GM18508 (cell line): ENCODE measurements around the gene TRPM3.

Experiments
- ATAC-seq: cut with Tn5 transposase; IDR thresholded peaks from one replicate; pipeline ENCODE4 v1.9.1; 2021; ENCODE audit warnings: moderate number of reproducible peaks; ENCODE audit not compliant: insufficient read depth, unreplicated experiment

Gene TRPM3

DNA sequence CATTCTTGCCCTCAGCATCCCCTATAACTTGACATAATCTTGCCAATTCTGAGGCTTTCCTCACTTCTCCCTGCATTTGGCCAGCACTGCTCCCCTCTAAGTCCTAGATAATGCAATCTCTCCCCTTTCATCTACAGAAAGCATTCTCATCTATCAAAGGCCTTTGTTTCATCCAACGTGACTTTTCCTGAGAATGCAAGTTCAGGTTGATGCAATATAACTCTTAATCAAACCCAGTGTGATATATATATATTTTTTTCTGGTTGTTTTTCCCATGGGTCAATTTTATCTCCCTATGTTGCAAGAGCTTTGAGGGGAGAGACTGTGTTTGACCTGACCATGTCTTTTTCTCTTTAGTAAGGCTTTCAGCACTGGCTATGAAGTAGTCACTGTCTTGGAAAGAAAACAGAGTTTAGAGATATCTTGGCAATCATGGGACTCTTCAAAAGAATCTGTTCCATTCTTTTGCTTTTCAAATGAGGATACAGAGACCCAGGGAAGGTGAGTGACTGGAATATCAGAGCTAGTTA, 268.6 kb downstream of the TRPM3 start:
- no peak for ATAC-seq

DNA sequence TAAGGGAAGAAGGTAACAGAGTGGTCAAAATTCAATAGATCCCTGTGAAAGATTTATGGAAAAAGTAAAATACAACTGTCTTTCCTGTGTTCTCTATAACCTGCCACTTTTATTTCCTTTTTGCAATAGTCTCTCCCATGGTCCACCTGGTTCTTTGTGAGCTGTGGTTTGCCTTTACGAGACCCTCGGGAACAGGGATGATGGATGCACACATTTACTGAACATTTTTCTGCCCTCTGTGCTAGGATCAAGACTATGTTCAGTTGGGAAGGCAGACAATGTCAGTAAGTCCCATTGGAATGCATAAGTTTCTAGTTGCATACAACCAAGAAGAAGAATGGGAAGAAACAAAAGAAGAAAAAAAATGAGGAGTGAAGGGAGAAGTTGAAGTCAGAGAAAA, 281.2 kb downstream of the TRPM3 start:
- no peak for ATAC-seq

DNA sequence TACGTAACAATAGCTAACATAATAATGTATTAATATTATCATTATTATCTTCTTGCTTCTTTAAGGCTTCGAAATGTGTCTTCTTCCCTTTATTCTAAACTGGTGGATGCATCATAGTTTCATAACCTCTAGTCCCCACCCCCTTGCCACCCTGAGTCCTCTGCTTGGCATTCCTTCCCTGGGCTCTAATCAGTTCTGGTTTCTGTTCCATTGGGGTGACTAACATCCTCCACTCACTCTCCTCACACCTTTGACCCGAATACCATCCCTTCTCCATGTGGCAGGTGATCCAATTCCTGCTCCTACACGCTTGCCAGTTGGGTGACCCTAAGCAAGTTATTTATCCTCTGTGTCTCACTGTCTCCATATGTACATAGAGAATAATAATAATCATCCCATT, 286.1 kb downstream of the TRPM3 start:
- ATAC-seq, result no peak

DNA sequence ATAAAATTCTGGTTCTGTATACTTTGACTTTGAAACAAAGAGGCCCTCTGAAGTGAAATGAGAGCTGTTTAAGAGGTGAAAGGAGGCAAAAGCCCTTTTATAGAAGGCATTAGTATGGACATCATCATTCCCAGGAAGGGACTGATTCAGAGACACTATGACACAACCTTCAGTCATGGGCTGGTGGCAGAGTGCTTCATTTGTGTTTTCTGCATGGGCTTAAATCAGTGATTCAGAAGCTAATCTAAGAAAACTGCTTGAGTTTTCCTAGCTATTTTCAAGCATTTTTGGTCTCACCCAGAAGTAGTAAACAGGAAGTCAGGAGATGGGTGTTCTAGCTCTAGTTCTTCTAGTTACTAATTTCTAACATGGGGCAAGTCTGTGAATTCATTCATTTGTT, 288.9 kb downstream of the TRPM3 start:
- no peak for ATAC-seq

DNA sequence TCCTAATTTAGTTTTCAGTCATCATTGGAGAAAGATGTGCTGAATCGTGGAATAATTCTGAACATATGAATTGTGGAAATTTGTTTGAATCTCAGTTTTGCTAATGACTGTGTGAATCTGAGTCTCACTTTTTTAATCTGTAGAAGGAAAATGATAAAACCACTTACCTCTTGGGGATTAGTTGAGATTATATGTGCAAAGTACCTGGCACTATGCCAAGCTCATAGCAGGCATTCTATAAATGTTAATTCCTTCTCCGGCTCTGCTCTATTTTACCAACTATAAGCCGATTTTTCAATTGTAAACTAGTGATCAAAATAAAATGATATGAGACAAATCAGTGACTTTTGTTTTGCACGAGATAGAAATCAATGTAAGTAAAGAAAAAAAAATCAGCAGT, 290.8 kb downstream of the TRPM3 start:
- no peak for ATAC-seq

DNA sequence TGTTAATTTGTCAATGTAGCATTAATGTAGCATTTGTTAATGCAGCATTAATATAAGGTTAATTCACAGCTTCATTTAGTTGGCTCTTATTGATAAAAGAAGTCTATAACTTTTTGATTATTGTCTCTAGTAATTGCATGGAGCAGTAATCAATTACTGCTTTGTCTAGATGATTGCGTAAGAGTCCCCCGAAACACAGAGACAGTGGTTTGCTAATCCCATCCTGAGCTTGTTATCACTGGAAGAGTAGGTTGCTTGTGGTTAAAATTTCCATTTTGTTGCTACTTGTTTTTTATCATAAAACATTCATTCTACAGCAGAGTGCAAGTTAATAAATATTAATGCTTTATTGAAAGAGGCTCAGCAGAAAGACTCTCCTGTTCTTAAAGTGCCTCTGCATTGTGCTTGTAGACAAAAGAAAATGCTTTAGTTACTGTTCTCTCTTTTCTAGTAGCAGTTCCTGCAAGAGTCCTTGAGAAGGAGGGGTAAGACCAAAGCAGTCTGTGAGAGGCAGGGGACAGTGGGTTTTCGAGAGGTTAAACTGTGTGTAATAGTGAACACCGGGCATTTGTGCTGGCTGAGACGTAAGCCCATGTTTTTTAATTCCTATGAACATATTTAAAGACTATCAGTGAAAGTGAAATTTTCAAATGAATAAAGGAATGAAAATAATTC, 291.7 kb downstream of the TRPM3 start:
- no peak for ATAC-seq

DNA sequence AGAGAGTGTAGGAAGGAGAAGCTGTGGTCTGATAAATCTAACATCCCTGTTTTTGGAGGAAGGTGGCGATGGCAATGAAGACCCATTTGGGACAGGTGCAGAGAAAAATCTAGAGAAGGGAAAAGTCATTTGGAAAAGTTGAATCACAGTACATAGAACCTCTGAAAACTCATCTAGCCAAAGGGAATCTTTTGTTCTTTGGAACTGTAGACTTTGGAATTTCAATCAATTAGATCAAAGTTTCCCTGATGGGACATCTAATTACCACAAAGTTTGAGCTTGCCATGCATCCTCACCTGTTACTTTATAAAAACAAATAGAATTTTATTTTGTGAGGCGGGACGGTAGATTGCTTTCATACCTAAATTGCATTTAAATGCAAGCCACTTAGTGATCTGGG, 294.9 kb downstream of the TRPM3 start:
- ATAC-seq, result no peak

DNA sequence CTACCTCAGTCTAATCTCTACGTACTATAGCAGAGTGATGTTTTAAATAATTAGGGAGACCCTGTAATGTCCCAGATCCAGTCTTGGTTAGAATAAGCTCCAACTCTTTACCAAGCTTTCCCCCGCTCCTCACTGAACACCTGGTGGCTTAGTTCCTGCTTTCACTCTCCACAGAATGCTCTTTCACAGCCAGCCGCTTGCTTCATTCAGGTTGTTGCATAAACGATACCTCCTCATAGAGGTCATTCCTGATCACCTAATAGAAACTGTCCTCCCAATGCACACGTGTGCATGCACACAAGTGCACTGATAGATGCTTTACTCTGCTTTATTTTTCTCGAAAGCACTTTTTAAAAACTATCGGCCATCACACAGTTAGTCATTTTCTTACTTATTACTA, 298.1 kb downstream of the TRPM3 start:
- ATAC-seq, result no peak

DNA sequence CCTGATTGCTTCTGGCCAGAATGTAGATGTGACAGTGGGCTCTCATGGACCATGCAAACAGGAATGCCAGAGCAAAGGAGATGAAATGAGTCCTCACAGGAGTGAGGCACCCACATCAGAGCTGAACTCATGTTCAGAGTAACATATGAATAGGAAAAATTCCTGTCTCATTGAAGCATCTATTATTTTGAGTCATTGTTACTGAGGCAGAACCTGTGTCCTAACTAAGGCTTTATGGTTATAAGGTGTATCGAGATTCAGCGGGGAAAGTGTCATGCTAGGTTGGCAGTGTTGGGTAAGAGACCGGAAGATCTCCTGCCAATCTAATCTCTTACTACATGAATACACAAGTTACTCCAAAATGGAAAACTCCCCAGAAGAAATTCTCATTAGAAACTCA, 304.1 kb downstream of the TRPM3 start:
- no peak for ATAC-seq

DNA sequence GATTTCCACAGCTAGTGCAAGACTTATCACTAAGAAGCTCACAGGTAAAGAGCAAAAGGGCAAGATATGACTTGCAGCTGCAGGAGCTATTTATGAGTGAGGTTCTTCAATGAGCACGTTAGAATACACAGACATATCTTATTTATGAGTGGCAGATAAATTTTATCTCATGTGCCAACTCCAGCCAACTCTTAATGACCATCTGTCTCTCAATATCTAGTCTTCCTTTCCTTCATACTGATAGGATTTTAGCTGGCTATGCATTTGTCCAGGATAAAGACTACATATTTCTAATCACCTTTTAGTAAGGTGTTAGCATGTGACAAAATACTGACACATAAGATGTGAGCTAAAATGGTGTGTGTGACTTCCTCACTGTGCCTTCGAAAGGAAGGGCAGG, 304.5 kb downstream of the TRPM3 start:
- no peak for ATAC-seq

DNA sequence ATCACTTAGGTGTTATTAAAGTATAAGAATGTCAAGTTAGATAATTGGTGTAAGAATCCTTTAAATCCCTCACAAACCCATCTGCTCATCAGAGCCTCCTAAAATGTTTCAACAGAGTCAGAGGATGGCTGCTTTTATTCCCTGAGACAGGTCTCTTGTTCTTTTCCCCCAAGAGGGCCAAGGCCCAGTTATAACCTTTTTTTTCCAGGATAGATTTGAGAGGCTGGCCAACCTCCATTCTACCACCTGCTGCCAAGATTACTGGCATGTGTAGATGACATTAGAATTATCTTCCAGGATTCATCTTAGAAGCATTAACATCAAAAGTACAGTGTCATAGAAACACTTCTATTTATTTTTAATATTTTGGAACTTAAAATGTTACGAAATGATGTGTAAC, 305.1 kb downstream of the TRPM3 start:
- ATAC-seq, result no peak

DNA sequence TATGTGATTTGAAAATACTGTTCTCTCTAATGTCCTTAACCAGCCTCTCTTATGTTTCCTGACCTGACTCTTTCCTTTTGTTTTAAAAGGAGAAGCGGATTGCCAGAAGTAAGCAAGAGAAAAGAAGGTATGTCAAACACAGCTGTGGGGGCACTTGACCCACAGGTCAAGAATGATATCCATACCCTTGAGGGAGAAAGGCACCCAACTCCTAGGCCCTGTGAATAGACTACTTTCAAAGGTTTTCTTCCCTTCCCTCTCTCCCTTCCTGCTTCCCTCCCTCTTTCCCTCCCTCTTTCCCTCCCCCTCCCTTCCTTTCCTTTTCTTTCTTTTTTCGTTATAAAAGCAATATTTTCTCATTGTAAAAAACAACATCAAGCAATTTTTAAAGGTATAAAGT, 306.8 kb downstream of the TRPM3 start:
- no peak for ATAC-seq

DNA sequence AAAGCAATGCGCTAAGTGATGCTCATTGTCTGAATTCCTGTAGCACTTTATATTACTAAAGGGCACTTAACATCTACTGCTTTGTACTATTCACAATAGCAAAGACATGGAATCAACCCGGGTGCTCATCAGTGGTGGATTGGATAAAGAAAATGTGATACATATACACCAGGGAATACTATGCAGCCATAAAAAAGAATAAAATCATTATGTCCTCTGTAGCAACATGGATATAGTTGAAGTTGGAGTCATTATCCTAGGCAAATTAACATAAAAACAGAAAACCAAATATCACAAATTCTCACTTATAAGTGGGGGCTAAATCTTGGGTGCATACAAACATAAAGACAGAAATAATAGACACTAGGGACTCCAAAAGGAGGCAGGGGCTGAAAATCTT, 308.3 kb downstream of the TRPM3 start:
- no peak for ATAC-seq

DNA sequence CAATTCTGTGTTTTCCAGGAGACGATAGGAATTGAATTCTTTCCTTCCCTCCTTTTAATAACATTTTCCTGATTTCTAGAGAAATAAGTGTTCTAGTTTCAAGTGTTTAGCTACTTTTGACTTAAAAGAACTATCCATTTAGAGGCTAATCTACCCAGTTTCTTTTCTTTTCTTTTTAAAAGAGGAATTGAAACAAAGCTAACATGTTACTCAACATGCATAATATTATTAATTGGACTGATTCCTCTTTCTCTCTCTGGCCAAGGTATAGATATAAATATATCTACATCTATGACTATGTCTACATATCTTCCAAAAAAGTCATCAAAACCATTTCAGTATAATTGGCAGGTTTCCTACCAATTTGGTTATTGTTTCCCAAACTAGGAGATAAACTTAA, 309.8 kb downstream of the TRPM3 start:
- ATAC-seq, result no peak

DNA sequence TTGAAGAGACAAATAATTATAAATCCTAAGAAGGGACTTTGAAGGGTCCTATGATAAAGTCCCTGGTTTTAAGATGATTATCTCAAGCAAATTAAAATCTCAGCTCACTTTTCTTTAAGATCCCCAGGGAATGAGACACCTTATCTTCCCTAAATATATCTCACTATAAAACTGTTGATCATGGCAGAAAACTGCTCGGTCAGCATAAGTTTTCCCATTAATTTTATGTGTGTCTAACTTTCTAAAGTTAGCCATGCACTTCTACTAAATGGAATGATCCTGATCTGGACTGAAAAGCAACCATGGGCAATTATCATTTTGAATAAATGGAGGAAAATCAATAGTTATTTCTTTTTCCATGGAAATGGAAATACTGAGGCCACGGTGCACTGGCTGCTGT, 314.5 kb downstream of the TRPM3 start:
- ATAC-seq, result no peak

DNA sequence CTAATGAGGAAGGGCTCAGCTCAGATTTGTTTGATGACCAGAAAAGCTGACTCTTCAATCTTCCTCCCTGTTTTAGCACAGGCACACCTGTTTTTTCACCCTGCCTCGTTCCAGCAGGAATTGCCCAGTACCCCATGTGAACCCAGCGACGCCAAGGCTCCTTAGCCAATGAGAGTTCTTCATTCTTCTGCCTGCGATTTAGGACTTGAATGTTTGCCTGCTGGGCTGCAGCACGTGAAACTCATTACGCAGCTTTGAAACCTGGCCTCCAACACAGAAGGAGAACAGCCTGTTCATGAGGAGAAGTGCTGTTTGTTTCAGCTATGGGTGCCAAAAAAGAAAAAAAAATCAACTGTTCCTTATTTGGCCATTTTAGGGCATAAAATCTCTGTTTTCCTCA, 315.5 kb downstream of the TRPM3 start:
- ATAC-seq, result no peak

DNA sequence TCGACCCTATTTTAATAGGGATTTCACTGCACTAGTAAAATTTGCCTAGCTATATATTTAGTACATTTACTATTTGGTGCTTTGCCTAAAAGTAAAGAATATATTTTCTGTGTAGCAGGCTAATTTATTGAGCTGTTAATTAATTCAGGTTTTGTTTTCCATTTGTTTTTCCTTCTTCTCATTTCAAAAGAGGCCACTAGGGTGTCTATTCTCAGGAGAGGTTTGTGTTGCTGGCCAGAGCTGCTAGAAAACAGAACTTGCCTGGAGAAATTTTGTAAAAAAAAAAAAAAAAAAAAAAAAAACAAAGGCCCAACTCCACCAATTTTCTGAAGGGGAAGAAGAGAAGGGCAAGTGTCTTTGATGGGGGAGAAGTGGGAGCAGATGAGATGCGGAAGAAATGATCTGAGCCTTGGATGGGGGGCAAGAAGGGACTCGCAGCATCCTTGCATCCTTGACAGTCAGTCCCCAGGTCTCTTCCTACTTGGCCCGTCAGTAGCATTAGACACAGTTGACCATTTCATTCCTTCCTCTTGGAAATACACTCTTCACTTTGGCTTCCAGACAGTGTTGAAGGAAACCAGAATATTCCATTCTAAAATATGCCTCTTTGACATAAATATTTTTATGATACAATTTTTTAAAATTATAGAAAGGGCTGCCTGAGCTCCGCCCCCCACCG, 318.5 kb downstream of the TRPM3 start:
- ATAC-seq, result no peak

DNA sequence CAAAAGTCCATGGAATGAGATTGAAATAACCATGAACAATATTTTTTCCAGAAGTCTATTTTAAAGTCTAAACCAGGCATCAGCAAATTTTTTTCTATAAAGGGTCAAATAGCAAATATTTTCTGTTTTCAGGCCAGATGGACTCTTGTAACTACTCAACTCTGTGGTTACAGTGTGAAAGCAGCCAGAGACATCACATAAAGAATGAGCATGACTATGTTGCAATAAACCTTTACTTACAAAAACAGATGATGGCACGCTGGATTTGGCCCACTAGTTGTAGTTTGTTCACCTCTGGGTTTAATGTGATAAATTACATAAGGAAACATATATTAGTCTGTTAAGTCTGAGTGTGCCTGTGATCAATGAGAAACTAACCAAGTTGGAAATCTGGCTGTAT, 319.2 kb downstream of the TRPM3 start:
- ATAC-seq, result no peak

DNA sequence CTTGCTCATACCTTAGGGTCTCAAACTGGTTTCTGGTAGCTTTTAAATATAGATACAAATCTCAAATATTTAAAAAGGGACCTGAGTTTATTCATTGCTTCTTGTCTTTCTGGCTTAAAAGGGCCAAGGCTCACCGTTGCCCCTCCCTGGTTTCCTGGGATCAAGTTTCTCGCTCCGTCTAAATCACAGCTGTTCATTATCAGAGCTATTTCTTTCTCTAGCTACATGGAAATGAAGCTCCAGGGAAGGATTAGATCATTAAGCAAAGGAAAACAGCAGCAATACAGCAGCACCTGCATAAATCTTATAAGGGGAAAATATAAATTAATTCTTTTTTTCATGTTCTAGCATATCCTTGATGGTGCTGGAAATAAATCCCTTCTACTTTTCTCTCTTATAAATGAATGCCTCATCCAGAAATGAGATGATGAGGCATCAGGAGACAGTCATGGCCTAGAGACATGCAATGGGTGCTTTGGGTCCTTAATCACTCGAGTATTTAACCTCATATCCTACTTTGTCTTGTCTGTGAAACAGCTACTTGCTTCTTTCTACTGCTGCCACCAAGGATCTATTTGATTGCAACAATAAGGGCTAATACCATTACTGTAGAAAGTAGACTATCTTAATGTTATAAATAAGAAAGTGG, 320.1 kb downstream of the TRPM3 start:
- ATAC-seq, result no peak

DNA sequence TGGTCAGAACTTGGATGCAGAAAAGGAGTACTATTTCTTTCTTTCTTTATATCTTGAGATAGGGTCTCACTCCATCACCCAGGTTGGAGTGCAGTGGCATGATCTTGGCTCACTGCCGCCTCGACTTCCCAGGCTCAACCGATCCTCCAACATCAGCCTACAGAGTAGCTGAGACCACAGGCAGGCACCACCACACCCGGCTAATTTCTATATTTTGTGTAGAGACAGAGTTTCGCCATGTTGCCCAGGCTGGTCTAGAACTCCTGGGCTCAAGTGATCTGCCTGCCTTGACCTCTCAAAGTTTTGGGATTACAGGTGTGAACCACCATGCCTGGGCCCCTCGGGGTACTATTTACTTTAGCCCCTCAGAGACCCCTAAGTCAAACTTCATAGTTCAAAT, 323.4 kb downstream of the TRPM3 start:
- no peak for ATAC-seq

DNA sequence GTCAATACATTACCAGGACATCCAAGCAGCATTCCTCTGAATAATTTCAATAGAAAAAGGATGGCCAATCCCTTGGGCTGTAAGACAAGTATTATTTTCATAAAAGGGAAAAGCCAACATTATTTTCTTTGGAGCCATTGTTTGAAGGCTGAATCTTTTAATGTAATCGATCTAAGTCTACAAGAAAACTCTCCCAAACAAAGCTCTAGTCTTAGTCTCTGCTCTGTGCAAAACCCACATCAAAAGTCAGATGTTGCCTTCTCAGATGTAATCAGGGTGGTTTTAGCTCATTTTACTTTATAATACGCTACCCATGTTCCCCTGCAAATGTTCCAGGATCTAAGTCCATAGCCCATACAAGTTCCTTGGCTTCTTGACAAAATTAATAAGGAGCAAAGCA, 325.6 kb downstream of the TRPM3 start:
- no peak for ATAC-seq

DNA sequence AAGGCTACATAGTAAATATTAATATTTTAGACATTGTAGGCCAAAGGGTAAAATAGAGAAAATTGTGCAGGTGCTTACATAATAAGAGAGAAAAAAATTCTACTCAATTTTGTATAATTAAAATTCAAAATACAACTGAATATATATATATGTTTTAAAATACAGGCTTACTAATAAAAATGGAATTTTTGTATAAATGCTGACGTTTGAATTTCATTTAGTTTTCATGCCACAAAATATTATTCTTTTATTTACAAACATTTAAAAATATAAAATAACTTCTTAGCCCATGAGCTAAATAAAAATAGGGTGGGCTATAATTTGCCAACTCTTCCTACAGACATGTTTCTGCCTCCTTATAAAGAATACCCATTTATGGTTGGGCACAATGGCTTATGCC, 328.6 kb downstream of the TRPM3 start:
- no peak for ATAC-seq
